SK-N-SH (cell line): ENCODE results near the gene NUAK2. TPM values are rescaled to one million over a fixed set of nuclear protein-coding genes. Genes with fewer than 3 reads are reported as not detected.

Source experiments
- CTCF ChIA-PET: fragments of 300-600, 350-600 bp; formaldehyde crosslinking; extraction: SDS; loops from one replicate; lab custom pipeline; 2021; lab: Yijun Ruan, JAX
- POLR2A ChIA-PET: fragments of 350-600 bp; sonication (Branson Sonifier 250); formaldehyde crosslinking; extraction: SDS; loops from one replicate; lab custom pipeline; 2020; ENCODE audit warnings: antibody characterized with exemption, inconsistent platforms; lab: Yijun Ruan, JAX
- DNase-seq: peaks from one replicate; pipeline ENCODE4 v3.0.0; 2012
- H2AFZ ChIP-seq: fragments of 200-600 bp; sonication (generic); 2 replicates; pipeline ENCODE4 v1.8.1; 2016; ENCODE audit warnings: antibody characterized with exemption, mild to moderate bottlenecking, low read depth
- H3F3A ChIP-seq: fragments of 200-600 bp; sonication (generic); replicated peaks from 2 replicates; pipeline ENCODE3; 2016; ENCODE audit warnings: antibody characterized with exemption, mild to moderate bottlenecking; ENCODE audit not compliant: insufficient read depth
- H3K27ac ChIP-seq, 2 experiments: fragments of 200-500 bp in 1 of 2; fragments of 200-600 bp in 1 of 2; sonication (Bioruptor generic) in 1 of 2; sonication (generic), shearing (Covaris generic) in 1 of 2; 2 replicates each; pipeline versions ENCODE4 v1.5.1 to v1.6.1; 2014 to 2016; ENCODE audit warnings: low read depth in 2 of 2, inconsistent platforms in 1 of 2, low read length in 1 of 2, mild to moderate bottlenecking in 1 of 2, mixed read lengths in 1 of 2
- H3K27me3 ChIP-seq: fragments of 200-600 bp; sonication (generic), shearing (Covaris generic); 2 replicates; pipeline ENCODE4 v1.6.1; 2016; ENCODE audit warnings: mixed run types; ENCODE audit not compliant: insufficient read depth
- H3K36me3 ChIP-seq, 2 experiments: fragments of 200-500 bp in 1 of 2; fragments of 200-600 bp in 1 of 2; sonication (Bioruptor generic) in 1 of 2; sonication (generic) in 1 of 2; replicated peaks in 1 of 2; 2 replicates each; pipeline versions ENCODE3 to v1.5.1; 2014 to 2016; ENCODE audit warnings: low read length in 1 of 2, mild to moderate bottlenecking in 1 of 2; ENCODE audit not compliant: insufficient read depth in 2 of 2, control insufficient read depth in 1 of 2
- H3K4me1 ChIP-seq, 2 experiments: fragments of 200-500 bp in 1 of 2; fragments of 200-600 bp in 1 of 2; sonication (Bioruptor generic) in 1 of 2; sonication (generic), shearing (Covaris generic) in 1 of 2; 2 replicates each; pipeline versions ENCODE4 v1.5.1 to v1.6.1; 2014 to 2016; ENCODE audit warnings: low read depth in 1 of 2, low read length in 1 of 2, mixed run types in 1 of 2; ENCODE audit not compliant: insufficient read depth in 2 of 2, control insufficient read depth in 1 of 2
- H3K4me2 ChIP-seq: fragments of 200-600 bp; sonication (generic), shearing (Covaris generic); 2 replicates; pipeline ENCODE4 v1.6.1; 2017; ENCODE audit warnings: mixed run types
- H3K4me3 ChIP-seq, 2 experiments: fragments of 200-500 bp in 1 of 2; fragments of 200-600 bp in 1 of 2; sonication (Bioruptor generic) in 1 of 2; sonication (generic), shearing (Covaris generic) in 1 of 2; 2 replicates each; pipeline versions ENCODE4 v1.5.1 to v1.8.1; 2014 to 2016; ENCODE audit warnings: low read depth in 2 of 2, inconsistent platforms in 1 of 2, low read length in 1 of 2, mild to moderate bottlenecking in 1 of 2, mixed read lengths in 1 of 2, moderate library complexity in 1 of 2
- H3K79me2 ChIP-seq: fragments of 200-600 bp; sonication (generic); 2 replicates; pipeline ENCODE4 v1.8.1; 2017; ENCODE audit warnings: mild to moderate bottlenecking; ENCODE audit not compliant: insufficient read depth
- H3K9ac ChIP-seq: fragments of 200-600 bp; sonication (generic); 2 replicates; pipeline ENCODE4 v1.6.1; 2017; ENCODE audit warnings: mixed run types
- H3K9me2 ChIP-seq: fragments of 200-600 bp; sonication (generic); 2 replicates; pipeline ENCODE4 v1.6.1; 2017; ENCODE audit warnings: mixed run types
- H3K9me3 ChIP-seq: fragments of 200-600 bp; sonication (generic); 2 replicates; pipeline ENCODE4 v1.6.1; 2017; ENCODE audit warnings: mixed run types, mild to moderate bottlenecking, moderate library complexity
- H4K20me1 ChIP-seq: fragments of 200-600 bp; sonication (generic); 2 replicates; pipeline ENCODE4 v1.6.1; 2017; ENCODE audit warnings: mild to moderate bottlenecking, mixed run types; ENCODE audit not compliant: insufficient read depth
- MEF2A ChIP-seq: IDR thresholded peaks from 2 replicates; pipeline ENCODE4 v1.4.0; 2012; ENCODE audit warnings: low read depth, borderline replicate concordance
- MXI1 ChIP-seq: IDR thresholded peaks from 2 replicates; pipeline ENCODE4 v1.6.1; 2012; ENCODE audit warnings: mild to moderate bottlenecking, low read depth, low read length, improper control_type of control experiment
- RXRA ChIP-seq: IDR thresholded peaks from 2 replicates; pipeline ENCODE4 v1.4.0; 2012; ENCODE audit warnings: low read depth, mild to moderate bottlenecking, borderline replicate concordance
- SIN3A ChIP-seq: IDR thresholded peaks from 2 replicates; pipeline ENCODE4 v1.6.1; 2012; ENCODE audit warnings: low read depth, mild to moderate bottlenecking, low read length, moderate library complexity, borderline replicate concordance
- SMC3 ChIP-seq: IDR thresholded peaks from 2 replicates; pipeline ENCODE4 v1.6.1; 2012; ENCODE audit warnings: low read depth, low read length, improper control_type of control experiment
- TCF12 ChIP-seq: IDR thresholded peaks from 2 replicates; pipeline ENCODE4 v1.4.0; 2012
- WGBS: methylation state at CpG from one replicate; pipeline ENCODE4 v1.1.6; 2017; ENCODE audit warnings: low lambda C conversion rate; 5-methylcytosine and 5-hydroxymethylcytosine counted together
- polyA plus RNA-seq, 3 experiments: library from polyadenylated mRNA; depleted of rRNA; stranded (reverse); fragments of >200 nt; gene quantifications; 2 replicates each; pipeline ENCODE4 v1.2.3, GENCODE V29; 2012
- TF ChIP-seq, protein P1 (sequence below): IDR thresholded peaks from 2 replicates; pipeline ENCODE4 v1.6.1; 2012; ENCODE audit warnings: mild to moderate bottlenecking, low read depth, low read length, moderate library complexity
- TF ChIP-seq, protein P2 (sequence below): IDR thresholded peaks from 2 replicates; pipeline ENCODE4 v1.4.0; 2012; ENCODE audit warnings: low read depth, borderline replicate concordance
- TF ChIP-seq, protein P3 (sequence below): fragments of 200-600 bp; sonication (generic); IDR thresholded peaks from 2 replicates; pipeline ENCODE4 v1.6.1; 2017; ENCODE audit warnings: antibody characterized with exemption, mild to moderate bottlenecking, moderate library complexity
- TF ChIP-seq, protein P4 (sequence below): IDR thresholded peaks from 2 replicates; pipeline ENCODE4; 2012

NUAK2 gene
- polyA plus RNA-seq, 1 of the 3 experiments (the other 2 are of a cell fraction): 11.1 TPM

- Histone ChIP-seq H3K4me3 (peak overlapping the region; percentile 41 to 56), H2AFZ (peak overlapping the region; percentile 61; the same call in 1 of the 2 replicates), H3K79me2 (no peaks in the 10 kb centered on the region), H3F3A (no peaks in the 10 kb centered on the region), H3K36me3 (no peaks in the 10 kb centered on the region), H3K4me2 (peak overlapping the region; percentile 76), H4K20me1 (no peaks in the 10 kb centered on the region), H3K27ac (no peak overlapping the region), H3K9me3 (no peaks in the 10 kb centered on the region), H3K4me1 (peaks cover 0 to 7% of the 10 kb centered on the region in 2 experiments; a peak in 1 of 4 replicates), H3K27me3 (peaks cover 11% of the 10 kb centered on the region; the same call in 1 of the 2 replicates), H3K9me2 (no peaks in the 10 kb centered on the region), H3K9ac (no peak overlapping the region)
- ChIA-PET POLR2A (interaction anchor here (0.6 kb wide), 1 partner anchor 37 kb away, joined by 3 read pairs; no protein-coding TSS in a partner anchor), CTCF (interaction anchor here (0.8 to 9.5 kb wide), 8 partner anchors 8 to 598 kb away, joined by 3 to 79 read pairs (median 6); no protein-coding TSS in a partner anchor)
- DNase-seq: peak; percentile 77
- WGBS: 33% methylated on average over 17 of the region's 59 CpGs
- TF ChIP-seq MXI1 (peak; percentile 61; the same call in 1 of the 2 replicates), MEF2A (no peak), SIN3A (no peak)
- TF ChIP-seq, protein P1, sequence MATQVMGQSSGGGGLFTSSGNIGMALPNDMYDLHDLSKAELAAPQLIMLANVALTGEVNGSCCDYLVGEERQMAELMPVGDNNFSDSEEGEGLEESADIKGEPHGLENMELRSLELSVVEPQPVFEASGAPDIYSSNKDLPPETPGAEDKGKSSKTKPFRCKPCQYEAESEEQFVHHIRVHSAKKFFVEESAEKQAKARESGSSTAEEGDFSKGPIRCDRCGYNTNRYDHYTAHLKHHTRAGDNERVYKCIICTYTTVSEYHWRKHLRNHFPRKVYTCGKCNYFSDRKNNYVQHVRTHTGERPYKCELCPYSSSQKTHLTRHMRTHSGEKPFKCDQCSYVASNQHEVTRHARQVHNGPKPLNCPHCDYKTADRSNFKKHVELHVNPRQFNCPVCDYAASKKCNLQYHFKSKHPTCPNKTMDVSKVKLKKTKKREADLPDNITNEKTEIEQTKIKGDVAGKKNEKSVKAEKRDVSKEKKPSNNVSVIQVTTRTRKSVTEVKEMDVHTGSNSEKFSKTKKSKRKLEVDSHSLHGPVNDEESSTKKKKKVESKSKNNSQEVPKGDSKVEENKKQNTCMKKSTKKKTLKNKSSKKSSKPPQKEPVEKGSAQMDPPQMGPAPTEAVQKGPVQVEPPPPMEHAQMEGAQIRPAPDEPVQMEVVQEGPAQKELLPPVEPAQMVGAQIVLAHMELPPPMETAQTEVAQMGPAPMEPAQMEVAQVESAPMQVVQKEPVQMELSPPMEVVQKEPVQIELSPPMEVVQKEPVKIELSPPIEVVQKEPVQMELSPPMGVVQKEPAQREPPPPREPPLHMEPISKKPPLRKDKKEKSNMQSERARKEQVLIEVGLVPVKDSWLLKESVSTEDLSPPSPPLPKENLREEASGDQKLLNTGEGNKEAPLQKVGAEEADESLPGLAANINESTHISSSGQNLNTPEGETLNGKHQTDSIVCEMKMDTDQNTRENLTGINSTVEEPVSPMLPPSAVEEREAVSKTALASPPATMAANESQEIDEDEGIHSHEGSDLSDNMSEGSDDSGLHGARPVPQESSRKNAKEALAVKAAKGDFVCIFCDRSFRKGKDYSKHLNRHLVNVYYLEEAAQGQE: no peak
These were observed 22.8 kb upstream of the NUAK2 start for GRCh38 chr1:205344066-205344928.

GRCh38 chr1:205343431-205344065 lies 22.0 kb upstream of the NUAK2 start:
- Histone ChIP-seq H3F3A (no peaks in the 10 kb centered on the region), H3K9ac (no peak overlapping the region), H3K4me3 (peak overlapping the region; percentile 41 to 56), H3K4me2 (peak overlapping the region; percentile 76), H2AFZ (peak overlapping the region; percentile 61; the same call in 1 of the 2 replicates), H3K4me1 (peaks cover 0 to 7% of the 10 kb centered on the region in 2 experiments; a peak in 1 of 4 replicates), H3K9me2 (no peaks in the 10 kb centered on the region), H3K79me2 (no peaks in the 10 kb centered on the region), H4K20me1 (no peaks in the 10 kb centered on the region), H3K9me3 (no peaks in the 10 kb centered on the region), H3K36me3 (no peaks in the 10 kb centered on the region), H3K27me3 (peaks cover 11% of the 10 kb centered on the region; the same call in 1 of the 2 replicates), H3K27ac (no peak overlapping the region)
- TF ChIP-seq, protein P2, sequence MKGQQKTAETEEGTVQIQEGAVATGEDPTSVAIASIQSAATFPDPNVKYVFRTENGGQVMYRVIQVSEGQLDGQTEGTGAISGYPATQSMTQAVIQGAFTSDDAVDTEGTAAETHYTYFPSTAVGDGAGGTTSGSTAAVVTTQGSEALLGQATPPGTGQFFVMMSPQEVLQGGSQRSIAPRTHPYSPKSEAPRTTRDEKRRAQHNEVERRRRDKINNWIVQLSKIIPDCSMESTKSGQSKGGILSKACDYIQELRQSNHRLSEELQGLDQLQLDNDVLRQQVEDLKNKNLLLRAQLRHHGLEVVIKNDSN: no peak
- TF ChIP-seq TCF12 (no peak), MXI1 (no peak), SIN3A (no peak), SMC3 (no peak), RXRA (no peak)
- TF ChIP-seq, protein P3, sequence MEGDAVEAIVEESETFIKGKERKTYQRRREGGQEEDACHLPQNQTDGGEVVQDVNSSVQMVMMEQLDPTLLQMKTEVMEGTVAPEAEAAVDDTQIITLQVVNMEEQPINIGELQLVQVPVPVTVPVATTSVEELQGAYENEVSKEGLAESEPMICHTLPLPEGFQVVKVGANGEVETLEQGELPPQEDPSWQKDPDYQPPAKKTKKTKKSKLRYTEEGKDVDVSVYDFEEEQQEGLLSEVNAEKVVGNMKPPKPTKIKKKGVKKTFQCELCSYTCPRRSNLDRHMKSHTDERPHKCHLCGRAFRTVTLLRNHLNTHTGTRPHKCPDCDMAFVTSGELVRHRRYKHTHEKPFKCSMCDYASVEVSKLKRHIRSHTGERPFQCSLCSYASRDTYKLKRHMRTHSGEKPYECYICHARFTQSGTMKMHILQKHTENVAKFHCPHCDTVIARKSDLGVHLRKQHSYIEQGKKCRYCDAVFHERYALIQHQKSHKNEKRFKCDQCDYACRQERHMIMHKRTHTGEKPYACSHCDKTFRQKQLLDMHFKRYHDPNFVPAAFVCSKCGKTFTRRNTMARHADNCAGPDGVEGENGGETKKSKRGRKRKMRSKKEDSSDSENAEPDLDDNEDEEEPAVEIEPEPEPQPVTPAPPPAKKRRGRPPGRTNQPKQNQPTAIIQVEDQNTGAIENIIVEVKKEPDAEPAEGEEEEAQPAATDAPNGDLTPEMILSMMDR: peak; percentile 36
- TF ChIP-seq, protein P4, sequence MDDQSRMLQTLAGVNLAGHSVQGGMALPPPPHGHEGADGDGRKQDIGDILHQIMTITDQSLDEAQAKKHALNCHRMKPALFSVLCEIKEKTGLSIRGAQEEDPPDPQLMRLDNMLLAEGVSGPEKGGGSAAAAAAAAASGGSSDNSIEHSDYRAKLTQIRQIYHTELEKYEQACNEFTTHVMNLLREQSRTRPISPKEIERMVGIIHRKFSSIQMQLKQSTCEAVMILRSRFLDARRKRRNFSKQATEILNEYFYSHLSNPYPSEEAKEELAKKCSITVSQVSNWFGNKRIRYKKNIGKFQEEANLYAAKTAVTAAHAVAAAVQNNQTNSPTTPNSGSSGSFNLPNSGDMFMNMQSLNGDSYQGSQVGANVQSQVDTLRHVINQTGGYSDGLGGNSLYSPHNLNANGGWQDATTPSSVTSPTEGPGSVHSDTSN: no peak
- ChIA-PET POLR2A (no interaction called here), CTCF (interaction anchor here (0.9 to 9.5 kb wide), 6 partner anchors 7 to 143 kb away, joined by 3 to 79 read pairs (median 10); no protein-coding TSS in a partner anchor)
- 25% methylated on average over 4 of the region's 63 CpGs for WGBS
- peak; percentile 83 for DNase-seq
